Effector memory CD4-positive, alpha-beta T cell (primary cell): ENCODE data around the gene RABEP2.
"Not testable (repeated sequence)": the region's sequence is repeated elsewhere in the genome, so short reads cannot be mapped to it uniquely, and the experiment has no call there.

Source experiments
- DNase-seq, 3 donors: peaks; one replicate each; pipeline ENCODE4 v3.0.0-alpha.2; 2020
- H3K27ac ChIP-seq: 2 replicates; pipeline ENCODE4 v1.7.0; 2013; ENCODE audit warnings: mild to moderate bottlenecking, low read length, moderate library complexity; ENCODE audit not compliant: insufficient read depth, poor library complexity, severe bottlenecking
- H3K27me3 ChIP-seq: replicated peaks from 2 replicates; pipeline ENCODE4 v1.7.0; 2013; ENCODE audit warnings: mild to moderate bottlenecking, low read length; ENCODE audit not compliant: insufficient read depth, control insufficient read depth, poor library complexity, severe bottlenecking
- H3K36me3 ChIP-seq: 2 replicates; pipeline ENCODE4 v1.7.0; 2013; ENCODE audit warnings: mild to moderate bottlenecking, low read length, moderate library complexity; ENCODE audit not compliant: control insufficient read depth, insufficient read depth
- H3K4me1 ChIP-seq: 2 replicates; pipeline ENCODE4 v1.7.0; 2013; ENCODE audit warnings: low read length, mild to moderate bottlenecking; ENCODE audit not compliant: control insufficient read depth, insufficient read depth, poor library complexity, severe bottlenecking
- H3K4me3 ChIP-seq: 2 replicates; pipeline ENCODE4 v1.7.0; 2013; ENCODE audit warnings: low read length, low read depth, mild to moderate bottlenecking; ENCODE audit not compliant: insufficient read depth, poor library complexity, severe bottlenecking
- H3K9me3 ChIP-seq: 2 replicates; pipeline ENCODE4 v1.7.0; 2013; ENCODE audit warnings: mild to moderate bottlenecking, low read length, moderate library complexity; ENCODE audit not compliant: control insufficient read depth

The RABEP2 gene

DNA sequence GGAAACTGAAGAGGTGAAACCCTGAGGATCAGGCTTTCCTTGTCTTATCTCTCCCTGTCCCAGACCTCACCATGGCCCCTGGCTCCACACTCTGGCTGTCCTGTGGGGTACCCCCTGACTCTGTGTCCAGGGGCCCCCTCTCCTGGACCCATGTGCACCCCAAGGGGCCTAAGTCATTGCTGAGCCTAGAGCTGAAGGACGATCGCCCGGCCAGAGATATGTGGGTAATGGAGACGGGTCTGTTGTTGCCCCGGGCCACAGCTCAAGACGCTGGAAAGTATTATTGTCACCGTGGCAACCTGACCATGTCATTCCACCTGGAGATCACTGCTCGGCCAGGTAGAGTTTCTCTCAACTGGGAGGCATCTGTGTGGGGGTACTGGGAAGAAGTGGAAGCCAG is 8.1 kb upstream of the RABEP2 start:
- Histone ChIP-seq H3K27me3 (no peaks in the 10 kb centered on the region), H3K27ac (no peak overlapping the region), H3K4me3 (no peak overlapping the region), H3K9me3 (no peaks in the 10 kb centered on the region), H3K36me3 (no peaks in the 10 kb centered on the region), H3K4me1 (peaks cover 12% of the 10 kb centered on the region)
- DNase-seq, result no peak

DNA sequence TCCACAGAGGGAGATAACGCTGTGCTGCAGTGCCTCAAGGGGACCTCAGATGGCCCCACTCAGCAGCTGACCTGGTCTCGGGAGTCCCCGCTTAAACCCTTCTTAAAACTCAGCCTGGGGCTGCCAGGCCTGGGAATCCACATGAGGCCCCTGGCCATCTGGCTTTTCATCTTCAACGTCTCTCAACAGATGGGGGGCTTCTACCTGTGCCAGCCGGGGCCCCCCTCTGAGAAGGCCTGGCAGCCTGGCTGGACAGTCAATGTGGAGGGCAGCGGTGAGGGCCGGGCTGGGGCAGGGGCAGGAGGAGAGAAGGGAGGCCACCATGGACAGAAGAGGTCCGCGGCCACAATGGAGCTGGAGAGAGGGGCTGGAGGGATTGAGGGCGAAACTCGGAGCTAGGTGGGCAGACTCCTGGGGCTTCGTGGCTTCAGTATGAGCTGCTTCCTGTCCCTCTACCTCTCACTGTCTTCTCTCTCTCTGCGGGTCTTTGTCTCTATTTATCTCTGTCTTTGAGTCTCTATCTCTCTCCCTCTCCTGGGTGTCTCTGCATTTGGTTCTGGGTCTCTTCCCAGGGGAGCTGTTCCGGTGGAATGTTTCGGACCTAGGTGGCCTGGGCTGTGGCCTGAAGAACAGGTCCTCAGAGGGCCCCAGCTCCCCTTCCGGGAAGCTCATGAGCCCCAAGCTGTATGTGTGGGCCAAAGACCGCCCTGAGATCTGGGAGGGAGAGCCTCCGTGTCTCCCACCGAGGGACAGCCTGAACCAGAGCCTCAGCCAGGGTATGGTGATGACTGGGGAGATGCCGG is 7.5 kb upstream of the RABEP2 start:
- Histone ChIP-seq H3K4me3 (no peak overlapping the region), H3K9me3 (no peaks in the 10 kb centered on the region), H3K27ac (no peak overlapping the region), H3K4me1 (peaks cover 12% of the 10 kb centered on the region), H3K27me3 (no peaks in the 10 kb centered on the region), H3K36me3 (no peaks in the 10 kb centered on the region)
- no peak for DNase-seq

DNA sequence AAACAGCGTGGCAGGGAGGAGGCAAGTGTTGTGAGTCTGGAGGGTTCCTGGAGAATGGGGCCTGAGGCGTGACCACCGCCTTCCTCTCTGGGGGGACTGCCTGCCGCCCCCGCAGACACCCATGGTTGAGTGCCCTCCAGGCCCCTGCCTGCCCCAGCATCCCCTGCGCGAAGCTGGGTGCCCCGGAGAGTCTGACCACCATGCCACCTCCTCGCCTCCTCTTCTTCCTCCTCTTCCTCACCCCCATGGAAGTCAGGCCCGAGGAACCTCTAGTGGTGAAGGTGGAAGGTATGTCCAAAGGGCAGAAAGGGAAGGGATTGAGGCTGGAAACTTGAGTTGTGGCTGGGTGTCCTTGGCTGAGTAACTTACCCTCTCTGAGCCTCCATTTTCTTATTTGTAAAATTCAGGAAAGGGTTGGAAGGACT is 6.8 kb upstream of the RABEP2 start, which contains the start of gene CD19:
CD19 (plus strand) TSS at position 171 of the 425 bp plus-strand sequence; CDS start at position 201, 30 bp downstream.
- H3K9me3 ChIP-seq, result no peaks in the 10 kb centered on the region
- no peaks in the 10 kb centered on the region for H3K27me3 ChIP-seq
- H3K27ac ChIP-seq, result peak within 1 kb of the TSS; percentile 1
- H3K36me3 ChIP-seq, result no peaks in the 10 kb centered on the region
- no peak within 1 kb of the TSS for H3K4me3 ChIP-seq
- H3K4me1 ChIP-seq, result peaks cover 8% of the 10 kb centered on the region
- no peak for DNase-seq

DNA sequence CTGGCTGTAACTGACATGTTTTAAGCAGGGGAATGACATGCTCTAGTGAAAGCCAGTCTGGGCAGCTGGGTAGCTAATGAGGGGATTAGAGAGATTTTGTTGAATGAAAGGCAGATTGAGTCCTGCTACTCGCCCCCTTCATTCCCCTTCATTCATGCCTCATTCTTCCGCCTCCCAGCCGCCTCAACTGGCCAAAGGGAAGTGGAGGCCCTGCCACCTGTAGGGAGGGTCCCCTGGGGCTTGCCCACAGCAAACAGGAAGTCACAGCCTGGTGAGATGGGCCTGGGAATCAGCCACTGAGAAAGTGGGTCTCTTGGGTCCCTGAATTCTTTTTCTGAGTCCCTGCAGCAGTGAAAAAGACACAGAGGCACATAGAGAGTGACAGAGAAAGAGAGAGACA is 5.6 kb upstream of the RABEP2 start:
- Histone ChIP-seq H3K27me3 (no peaks in the 10 kb centered on the region), H3K36me3 (no peaks in the 10 kb centered on the region), H3K9me3 (no peaks in the 10 kb centered on the region), H3K27ac (peak overlapping the region; percentile 1), H3K4me3 (no peak overlapping the region), H3K4me1 (peaks cover 3% of the 10 kb centered on the region)
- DNase-seq, result no peak

DNA sequence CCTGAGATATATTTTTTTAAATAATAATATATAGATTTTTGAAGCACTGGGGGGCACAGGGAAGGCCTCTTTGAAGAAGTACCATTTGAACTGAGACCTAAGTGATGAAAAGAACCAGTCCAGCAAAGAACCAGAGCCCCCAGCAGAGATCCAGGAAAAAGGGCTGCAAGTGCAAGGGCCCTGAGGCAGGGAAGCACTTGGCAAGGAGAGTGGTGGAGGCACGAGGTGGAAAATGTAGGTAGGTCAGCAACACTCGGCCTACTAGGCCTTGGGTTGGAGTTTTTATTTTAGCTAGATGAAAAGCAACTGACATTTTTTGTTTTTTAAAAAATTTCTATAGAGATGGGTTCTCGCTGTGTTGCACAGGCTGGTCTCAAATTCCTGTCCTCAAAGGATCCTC is 5.2 kb upstream of the RABEP2 start:
- no peaks in the 10 kb centered on the region for H3K27me3 ChIP-seq
- DNase-seq, result no peak
- no peak overlapping the region for H3K4me3 ChIP-seq
- H3K36me3 ChIP-seq, result no peaks in the 10 kb centered on the region
- H3K9me3 ChIP-seq, result no peaks in the 10 kb centered on the region
- H3K4me1 ChIP-seq, result peaks cover 4% of the 10 kb centered on the region
- no peak overlapping the region for H3K27ac ChIP-seq

DNA sequence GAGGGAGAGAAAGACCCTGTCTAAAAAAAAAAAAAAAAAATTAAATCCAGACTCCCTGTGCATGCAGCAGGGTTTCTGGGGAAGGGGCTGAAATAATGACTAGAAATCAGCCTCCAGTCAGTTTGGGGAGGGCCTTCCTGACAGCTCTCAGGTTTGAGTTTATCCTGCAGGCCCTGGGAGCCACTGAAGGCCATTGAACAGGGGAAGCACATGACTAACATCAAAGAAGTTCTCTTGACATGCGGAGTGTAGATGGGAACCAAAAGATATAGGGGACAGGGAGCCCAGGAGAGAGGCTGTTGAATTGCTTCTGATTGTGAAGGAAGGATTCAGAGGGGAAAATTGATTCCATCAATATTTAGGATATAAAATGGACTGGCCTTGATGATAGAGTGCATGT is 2.8 kb upstream of the RABEP2 start:
- Histone ChIP-seq H3K27ac (no peak overlapping the region), H3K4me1 (peaks cover 11% of the 10 kb centered on the region), H3K9me3 (no peaks in the 10 kb centered on the region), H3K36me3 (no peaks in the 10 kb centered on the region), H3K27me3 (no peaks in the 10 kb centered on the region), H3K4me3 (no peak overlapping the region)
- DNase-seq, result no peak

DNA sequence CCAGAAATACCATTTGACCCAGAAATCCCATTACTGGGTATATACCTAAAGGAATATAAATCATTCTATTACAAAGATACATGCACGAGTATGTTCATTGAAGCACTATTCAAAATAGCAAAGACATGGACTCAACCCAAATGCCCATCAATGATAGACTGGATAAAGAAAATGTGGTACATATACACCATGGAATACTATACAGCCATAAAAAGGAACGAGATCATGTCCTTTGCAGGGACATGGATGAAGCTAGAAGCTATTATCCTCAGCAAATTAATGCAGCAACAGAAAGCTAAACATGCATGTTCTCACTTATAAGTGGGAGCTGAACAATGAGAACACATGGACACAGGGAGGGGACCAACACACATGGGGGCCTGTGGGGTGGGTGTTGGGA is 1.2 kb upstream of the RABEP2 start:
- H3K36me3 ChIP-seq, H3K4me3 ChIP-seq, H3K27me3 ChIP-seq, DNase-seq, H3K27ac ChIP-seq, H3K9me3 ChIP-seq: not testable (repeated sequence)
- peaks cover 11% of the 10 kb centered on the region for H3K4me1 ChIP-seq

DNA sequence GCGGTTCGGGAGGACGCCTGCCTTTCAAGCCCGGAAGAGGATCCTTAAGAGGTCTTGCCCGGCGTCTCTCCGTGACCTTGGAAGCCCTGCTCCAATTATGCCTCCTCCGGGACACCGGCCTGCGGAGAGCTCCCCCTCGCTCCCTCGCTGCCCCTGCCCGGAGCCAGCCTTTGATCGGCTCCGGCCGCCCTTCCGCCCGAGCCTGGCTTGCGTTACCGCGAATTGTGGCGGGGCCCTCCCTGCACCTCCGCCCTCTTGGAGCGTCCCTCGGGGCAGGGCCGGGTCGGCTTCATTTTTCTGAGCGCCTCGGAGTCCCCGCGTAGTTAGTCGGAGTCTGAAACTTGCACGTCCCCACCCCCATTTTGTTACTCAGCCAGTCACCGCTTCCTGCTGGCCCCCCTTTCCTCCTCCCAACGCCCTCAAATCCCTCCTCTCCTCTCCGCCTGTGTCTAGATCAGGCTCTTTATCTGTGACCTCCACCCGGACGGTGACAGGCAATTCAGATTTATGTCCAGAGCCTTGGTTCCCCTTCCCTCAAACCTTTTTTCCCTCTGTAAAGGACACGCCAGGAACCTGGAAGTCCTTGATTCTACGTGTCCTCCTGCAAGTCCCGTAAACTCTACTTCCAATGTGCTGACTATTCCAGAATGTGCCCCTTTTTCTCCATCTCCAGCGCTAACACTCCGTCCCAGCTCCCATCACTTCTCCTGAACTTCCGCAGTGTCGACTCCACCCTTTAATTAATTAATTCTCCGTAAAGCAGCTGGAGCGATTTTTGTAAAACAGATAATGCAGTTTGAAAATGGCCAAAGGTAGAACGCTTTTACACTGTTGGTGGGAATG is 569 bp upstream of the RABEP2 start:
- Histone ChIP-seq H3K9me3 (no peaks in the 10 kb centered on the region), H3K36me3 (no peaks in the 10 kb centered on the region), H3K4me1 (peaks cover 11% of the 10 kb centered on the region), H3K4me3 (peak overlapping the region; percentile 98), H3K27ac (peak overlapping the region; percentile 97), H3K27me3 (no peaks in the 10 kb centered on the region)
- peak; percentile 67 to 74 (median 67) for DNase-seq

DNA sequence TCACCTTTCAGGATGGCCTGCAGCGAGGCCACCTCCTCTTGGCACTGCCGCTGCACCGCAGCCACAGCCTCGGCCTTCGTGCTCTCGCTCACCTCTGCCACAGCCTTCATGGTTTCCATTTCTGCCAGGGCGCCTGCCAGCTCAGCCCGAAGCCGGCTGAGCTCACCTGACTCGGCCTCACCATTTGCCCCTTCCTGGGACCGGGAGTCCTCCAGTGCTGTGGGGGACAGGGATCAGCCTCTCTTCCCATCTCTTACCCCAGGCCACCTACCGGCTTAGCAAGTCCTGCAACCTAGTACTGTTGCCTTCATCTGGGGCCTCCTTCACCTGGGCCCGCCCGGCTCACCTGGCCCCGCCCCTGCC is 658 bp downstream of the RABEP2 start:
- peaks cover 4% of the 10 kb centered on the region for H3K36me3 ChIP-seq
- no peak for DNase-seq
- peak overlapping the region; percentile 97 for H3K27ac ChIP-seq
- H3K4me3 ChIP-seq, result peak overlapping the region; percentile 98
- H3K27me3 ChIP-seq, result no peaks in the 10 kb centered on the region
- H3K4me1 ChIP-seq, result peaks cover 11% of the 10 kb centered on the region
- no peaks in the 10 kb centered on the region for H3K9me3 ChIP-seq
